ENCODE results near the gene EPB41L2.

GRCh38 chr6:130964808-130965604 lies 98.0 kb downstream of the EPB41L2 start:
- TF ChIP-seq CTCF (IDR thresholded peaks at IDR 0.05; ENCODE audit: low read depth, low read length) (no peak), EZH2phosphoT487 (IDR thresholded peaks at IDR 0.05; ENCODE audit: low read depth) (no peak)
